Naive thymus-derived CD8-positive, alpha-beta T cell (primary cell): ENCODE results near the gene LRIT2. TPM values are rescaled to one million over a fixed set of nuclear protein-coding genes. Genes with fewer than 3 reads are reported as not detected.

Experiments
- ATAC-seq, 2 donors: fragments of 150-1000 bp; cut with Tn5 transposase in 1 of 2; sonication (Bioruptor Pico), chemical (Tn5 transposase) in 1 of 2; 1 replicate in 1 of 2; 2 replicates in 1 of 2; pipeline ENCODE4 v1.10.0; 2021; ENCODE audit warnings: mild to moderate bottlenecking in 2 of 2, moderate library complexity in 2 of 2
- POLR2A ChIA-PET: fragments of 350-600 bp; sonication (Branson Sonifier 250); formaldehyde crosslinking; loops from one replicate; lab custom pipeline; 2021; ENCODE audit warnings: antibody characterized with exemption; lab: Charles Lee
- DNase-seq, 10 donors: peaks; one replicate each; pipeline versions ENCODE4 v3.0.0 to v3.0.0-alpha.2; 2020 to 2022
- H3K27ac Mint-ChIP-seq, 10 donors: one replicate each; pipeline ENCODE4 v1.8.0; 2020 to 2022; ENCODE audit warnings: mild to moderate bottlenecking in 10 of 10, mixed read lengths in 10 of 10, moderate library complexity in 4 of 10, inconsistent platforms in 1 of 10
- H3K27me3 Mint-ChIP-seq, 5 donors: one replicate each; pipeline ENCODE4 v1.8.0; 2021 to 2022; ENCODE audit warnings: mixed read lengths in 5 of 5
- H3K36me3 Mint-ChIP-seq, 3 donors: one replicate each; pipeline ENCODE4 v1.8.0; 2020 to 2022; ENCODE audit warnings: mixed read lengths in 3 of 3, mild to moderate bottlenecking in 2 of 3, inconsistent platforms in 1 of 3
- H3K4me1 Mint-ChIP-seq, 4 donors: one replicate each; pipeline ENCODE4 v1.8.0; 2021 to 2022; ENCODE audit warnings: mixed read lengths in 4 of 4
- H3K4me3 Mint-ChIP-seq, 10 donors: one replicate each; pipeline ENCODE4 v1.8.0; 2020 to 2022; ENCODE audit warnings: mild to moderate bottlenecking in 10 of 10, mixed read lengths in 10 of 10, moderate library complexity in 6 of 10, inconsistent platforms in 1 of 10
- H3K9me3 Mint-ChIP-seq, 9 donors: one replicate each; pipeline ENCODE4 v1.8.0; 2020 to 2022; ENCODE audit warnings: mixed read lengths in 9 of 9, mild to moderate bottlenecking in 3 of 9, inconsistent platforms in 1 of 9, moderate library complexity in 1 of 9
- polyA plus RNA-seq, 3 donors: library from polyadenylated mRNA; unstranded; fragments of 300-500 nt; fragmentation: Illumina TruSeq; gene quantifications; one replicate each; pipeline ENCODE4 v1.2.3, GENCODE V29; 2021
- total RNA-seq, 8 experiments: library from RNA in 2 of 8; stranded (reverse) in 2 of 8; gene quantifications; one replicate each; pipeline ENCODE4 v1.2.3 and lab custom pipeline; 2021 to 2026

LRIT2 gene, protein sequence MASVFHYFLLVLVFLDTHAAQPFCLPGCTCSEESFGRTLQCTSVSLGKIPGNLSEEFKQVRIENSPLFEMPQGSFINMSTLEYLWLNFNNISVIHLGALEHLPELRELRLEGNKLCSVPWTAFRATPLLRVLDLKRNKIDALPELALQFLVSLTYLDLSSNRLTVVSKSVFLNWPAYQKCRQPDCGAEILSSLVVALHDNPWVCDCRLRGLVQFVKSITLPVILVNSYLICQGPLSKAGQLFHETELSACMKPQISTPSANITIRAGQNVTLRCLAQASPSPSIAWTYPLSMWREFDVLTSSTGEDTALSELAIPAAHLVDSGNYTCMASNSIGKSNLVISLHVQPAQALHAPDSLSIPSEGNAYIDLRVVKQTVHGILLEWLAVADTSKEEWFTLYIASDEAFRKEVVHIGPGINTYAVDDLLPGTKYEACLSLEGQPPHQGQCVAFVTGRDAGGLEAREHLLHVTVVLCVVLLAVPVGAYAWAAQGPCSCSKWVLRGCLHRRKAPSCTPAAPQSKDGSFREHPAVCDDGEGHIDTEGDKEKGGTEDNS
- not detected for total RNA-seq
- polyA plus RNA-seq = not detected
- 0 reads per million in 6 experiments for total RNA-seq (lab: John Stamatoyannopoulos, UW)

DNA sequence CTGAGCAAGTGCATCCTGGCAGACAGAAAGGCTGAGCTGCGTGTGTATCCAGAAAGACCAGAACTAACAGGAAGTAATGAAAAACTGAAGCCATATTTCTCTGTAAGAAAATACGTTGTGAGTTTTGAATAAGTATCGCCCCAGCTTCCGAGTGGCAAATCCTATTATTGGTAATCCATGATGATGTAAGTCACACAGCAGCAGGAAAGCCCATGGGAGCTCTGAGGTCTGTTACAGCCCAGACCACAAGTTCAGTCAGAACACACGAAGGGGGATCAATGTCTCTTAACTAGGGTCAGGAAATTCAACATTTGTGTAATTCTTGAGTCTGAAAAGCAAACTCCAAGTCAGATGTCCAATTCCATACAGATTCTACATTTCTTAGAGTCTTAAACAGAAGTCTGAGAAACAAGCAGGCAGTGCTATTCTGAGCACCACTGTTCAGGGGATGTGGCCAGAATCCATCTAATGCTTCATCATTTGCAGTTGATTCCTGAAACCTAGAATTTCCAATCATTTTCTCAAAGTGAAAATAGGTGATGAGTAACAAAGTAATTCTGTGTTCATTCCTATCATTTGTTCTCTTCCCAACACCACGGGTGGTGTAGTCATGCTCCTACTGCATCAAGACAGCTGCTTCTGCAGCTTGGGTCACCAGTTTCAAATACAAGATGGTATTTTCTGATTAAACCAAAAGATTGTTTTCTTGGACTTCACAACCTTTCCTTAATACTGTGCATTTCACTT, at the start of gene LRIT2:
TSS of gene LRIT2 (minus strand) at position 118 of the 747 bp plus-strand sequence. CDS start at position 94, 24 bp downstream.
- H3K27ac Mint-ChIP-seq = no peak within 1 kb of the TSS
- H3K36me3 Mint-ChIP-seq = no peaks in the 10 kb centered on the region
- POLR2A ChIA-PET = no interaction called here
- DNase-seq (no peak), ATAC-seq (no peak)
- peaks cover 12 to 76% (median 33%) of the 10 kb centered on the region in 5 donors for H3K27me3 Mint-ChIP-seq
- H3K9me3 Mint-ChIP-seq = no peaks in the 10 kb centered on the region
- no peaks in the 10 kb centered on the region for H3K4me1 Mint-ChIP-seq
- no peak within 1 kb of the TSS for H3K4me3 Mint-ChIP-seq

DNA sequence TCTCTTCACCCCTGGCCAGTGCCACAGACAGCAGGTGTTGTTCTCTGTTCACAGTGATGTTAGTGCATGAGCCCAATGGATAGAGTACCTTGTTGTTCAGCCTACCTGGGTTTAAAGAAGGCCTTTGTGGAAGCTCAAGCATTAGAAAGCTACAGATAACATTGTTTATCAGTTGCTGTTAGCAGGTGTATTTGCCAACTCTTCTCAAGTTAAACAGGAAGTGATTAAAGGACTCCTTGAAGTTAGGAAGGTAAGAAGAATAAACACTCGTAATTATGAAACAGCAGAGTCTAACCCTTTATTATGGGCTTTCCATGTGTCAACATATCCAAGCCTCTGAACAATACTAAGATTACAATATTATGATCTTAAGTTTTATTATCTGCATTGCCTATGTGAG, 45.4 kb upstream of the LRIT2 start:
- H3K4me1 Mint-ChIP-seq = peaks cover 7 to 15% (median 8%) of the 10 kb centered on the region in 4 donors
- no peaks in the 10 kb centered on the region for H3K36me3 Mint-ChIP-seq
- ATAC-seq (no peak), DNase-seq (no peak)
- no peak overlapping the region for H3K4me3 Mint-ChIP-seq
- H3K27me3 Mint-ChIP-seq = peaks cover 0 to 10% (median 3%) of the 10 kb centered on the region in 5 donors
- no peaks in the 10 kb centered on the region for H3K9me3 Mint-ChIP-seq
- H3K27ac Mint-ChIP-seq = peak overlapping the region in 1 of 10 donors; percentile 22
- POLR2A ChIA-PET = no interaction called here

DNA sequence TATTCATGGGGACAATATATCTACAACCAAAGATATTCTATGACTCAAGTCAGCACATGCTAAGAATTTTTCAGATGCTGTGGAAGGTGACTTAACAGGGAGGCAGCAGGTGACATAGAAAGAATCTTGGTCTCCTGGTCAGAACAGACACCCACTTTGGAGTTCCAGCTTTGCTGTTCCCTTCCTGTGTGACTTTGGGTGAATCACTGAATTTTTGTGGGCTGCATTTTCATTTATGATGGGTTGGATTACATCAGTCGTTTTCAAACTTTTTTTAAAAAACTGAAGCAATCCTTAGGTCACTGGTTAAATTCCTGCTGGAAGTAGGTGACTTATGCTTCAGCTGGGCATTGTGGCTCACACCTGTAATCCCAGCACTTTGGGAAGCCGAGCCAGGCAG, 44.4 kb upstream of the LRIT2 start:
- ATAC-seq (no peak), DNase-seq (no peak)
- Mint-ChIP-seq H3K4me3 (no peak overlapping the region), H3K36me3 (no peaks in the 10 kb centered on the region), H3K9me3 (no peaks in the 10 kb centered on the region), H3K27ac (no peak overlapping the region), H3K4me1 (peaks cover 7 to 16% (median 9%) of the 10 kb centered on the region in 4 donors), H3K27me3 (peaks cover 0 to 13% (median 4%) of the 10 kb centered on the region in 5 donors)
- POLR2A ChIA-PET = no interaction called here

DNA sequence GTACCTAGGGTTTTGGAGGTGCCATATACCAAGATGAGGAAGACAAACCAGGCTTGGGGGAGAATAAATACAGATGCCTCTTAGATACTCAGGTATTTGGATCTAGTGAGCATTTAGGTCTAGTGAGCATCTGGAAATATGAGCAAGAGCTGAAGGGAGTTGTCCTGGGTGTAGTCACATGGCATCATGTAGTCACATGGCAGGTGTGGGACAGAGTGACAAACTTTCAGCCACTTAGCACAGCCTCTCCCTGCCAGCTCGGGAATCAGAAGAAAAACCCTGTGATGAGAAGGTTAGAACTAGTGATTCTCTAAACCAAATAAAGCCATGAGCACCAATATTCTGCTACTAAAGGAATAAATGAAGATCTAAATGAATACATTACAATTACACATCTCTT, 43.8 kb upstream of the LRIT2 start:
- POLR2A ChIA-PET = no interaction called here
- no peaks in the 10 kb centered on the region for H3K9me3 Mint-ChIP-seq
- no peak for ATAC-seq

DNA sequence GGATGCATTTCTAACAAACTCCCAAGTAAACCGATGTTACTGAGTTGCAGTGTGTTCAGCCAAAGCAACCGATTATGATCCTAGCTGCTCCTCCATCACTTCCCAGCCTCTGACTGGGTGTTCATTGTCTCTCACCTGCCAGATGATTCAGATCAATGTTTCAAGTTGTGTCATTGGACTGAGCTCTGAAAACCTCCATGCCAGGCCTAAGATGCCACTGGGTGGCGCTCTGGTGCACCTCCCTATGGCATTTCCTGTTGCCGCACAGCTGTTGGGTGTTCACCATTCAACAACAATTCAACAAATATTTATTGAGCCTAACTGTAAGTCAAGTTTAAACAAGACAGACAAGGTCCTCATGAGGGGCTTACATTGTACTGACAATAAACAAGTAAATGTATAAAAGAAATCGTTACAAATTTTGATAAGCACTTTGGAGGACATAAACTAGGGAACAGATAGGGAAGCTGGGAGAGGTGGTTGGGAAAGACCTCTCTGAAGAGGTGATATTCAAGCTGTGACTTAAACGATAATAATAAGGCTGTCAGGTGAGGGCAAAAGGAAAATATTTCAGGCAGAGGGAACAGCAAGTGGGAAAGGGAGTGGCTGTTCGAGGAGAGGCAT, 42.3 kb upstream of the LRIT2 start:
- POLR2A ChIA-PET = no interaction called here
- Mint-ChIP-seq H3K27me3 (peaks cover 10 to 32% (median 17%) of the 10 kb centered on the region in 5 donors), H3K4me1 (peaks cover 11 to 21% (median 12%) of the 10 kb centered on the region in 4 donors), H3K9me3 (no peaks in the 10 kb centered on the region), H3K4me3 (no peak overlapping the region), H3K36me3 (no peaks in the 10 kb centered on the region), H3K27ac (peak overlapping the region in 3 of 10 donors; percentile 9 to 43 (median 37))
- ATAC-seq = peak in 1 of 2 donors; percentile 63
- peak in 8 of 10 donors; percentile 26 to 64 (median 43) for DNase-seq

More for the DNA sequence above, 43.8 kb upstream of the LRIT2 start:
- H3K27me3 Mint-ChIP-seq = peaks cover 3 to 18% (median 7%) of the 10 kb centered on the region in 5 donors
- H3K36me3 Mint-ChIP-seq = no peaks in the 10 kb centered on the region
- H3K27ac Mint-ChIP-seq = no peak overlapping the region
- peaks cover 11 to 21% (median 12%) of the 10 kb centered on the region in 4 donors for H3K4me1 Mint-ChIP-seq
- no peak for DNase-seq
- H3K4me3 Mint-ChIP-seq = no peak overlapping the region

DNA sequence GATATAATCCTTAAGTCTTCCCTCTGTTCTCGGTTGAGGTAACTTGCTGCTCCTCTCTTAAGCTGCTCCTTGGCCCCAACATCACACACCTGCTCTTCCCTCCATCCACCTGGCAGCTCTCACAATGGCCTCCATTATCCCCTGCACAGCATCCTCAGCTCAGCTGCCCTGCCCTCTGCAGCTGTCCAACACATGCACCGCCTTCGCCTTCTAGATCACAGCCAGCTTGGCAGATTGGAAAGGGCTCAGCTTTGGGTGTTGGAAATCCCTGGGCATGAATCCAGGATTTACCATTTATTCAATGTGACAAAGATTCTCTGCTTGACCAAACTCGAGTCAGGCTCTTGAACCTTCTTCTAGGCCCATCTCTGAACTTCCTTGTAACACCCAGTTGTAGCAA, 40.1 kb upstream of the LRIT2 start:
- Mint-ChIP-seq H3K27ac (peak overlapping the region in 3 of 10 donors; percentile 7 to 82 (median 67)), H3K27me3 (peaks cover 10 to 34% (median 21%) of the 10 kb centered on the region in 5 donors), H3K9me3 (no peaks in the 10 kb centered on the region), H3K36me3 (no peaks in the 10 kb centered on the region), H3K4me1 (peaks cover 7 to 17% (median 8%) of the 10 kb centered on the region in 4 donors), H3K4me3 (no peak overlapping the region)
- DNase-seq = no peak
- POLR2A ChIA-PET = no interaction called here
- no peak for ATAC-seq

DNA sequence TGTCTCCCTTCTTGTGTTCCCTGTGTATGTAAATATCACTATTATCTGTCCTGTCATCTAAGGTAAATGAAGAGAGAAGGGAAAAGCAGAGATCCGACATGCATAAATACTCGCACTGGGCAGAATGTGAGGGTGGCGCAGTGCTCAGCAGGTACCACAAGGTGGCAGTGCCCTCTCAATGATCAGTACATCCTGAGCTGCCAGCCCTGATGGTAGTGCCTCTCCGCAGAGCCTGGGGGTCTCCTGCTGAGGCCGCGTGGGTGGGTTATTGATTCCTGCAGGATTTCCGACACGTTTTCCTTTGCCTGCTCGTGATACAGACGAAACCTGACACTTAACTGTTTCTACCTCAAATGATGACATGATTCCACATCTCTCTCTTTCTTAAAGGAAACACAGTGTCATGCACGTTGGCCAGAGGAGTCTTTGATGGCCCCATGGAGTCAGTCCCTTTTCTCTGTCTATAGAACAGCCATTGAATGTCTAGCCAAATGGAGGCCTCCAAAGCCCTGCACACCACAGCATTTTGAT, 39.3 kb upstream of the LRIT2 start:
- Mint-ChIP-seq H3K36me3 (no peaks in the 10 kb centered on the region), H3K4me1 (peaks cover 7 to 17% (median 8%) of the 10 kb centered on the region in 4 donors), H3K4me3 (no peak overlapping the region), H3K9me3 (no peaks in the 10 kb centered on the region), H3K27me3 (peaks cover 12 to 34% (median 21%) of the 10 kb centered on the region in 5 donors), H3K27ac (peak overlapping the region in 2 of 10 donors; percentile 4 to 5)
- POLR2A ChIA-PET = no interaction called here
- ATAC-seq (peak; percentile 96 to 99), DNase-seq (peak; percentile 42 to 78 (median 65))

DNA sequence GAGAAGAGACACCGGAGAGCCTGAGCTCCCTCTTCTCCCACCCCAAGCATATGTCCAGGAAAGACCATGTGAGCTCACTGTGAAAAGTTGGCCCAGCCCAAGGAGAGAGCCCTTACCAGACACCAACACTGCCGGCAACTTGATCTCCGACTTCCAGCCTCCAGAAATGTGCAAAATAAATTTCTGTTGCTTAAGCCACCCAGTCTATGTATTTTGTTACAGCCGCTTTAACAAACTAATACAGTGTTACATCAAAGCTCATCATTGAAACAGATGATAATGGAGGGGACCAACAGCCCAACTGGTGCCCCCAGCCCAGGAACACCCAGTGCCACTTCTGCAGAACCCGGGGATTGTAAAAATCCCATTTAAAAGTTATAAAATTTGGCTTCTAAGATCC, 38.4 kb upstream of the LRIT2 start:
- ATAC-seq (no peak), DNase-seq (no peak)
- Mint-ChIP-seq H3K4me3 (no peak overlapping the region), H3K36me3 (no peaks in the 10 kb centered on the region), H3K4me1 (peaks cover 7 to 17% (median 8%) of the 10 kb centered on the region in 4 donors), H3K9me3 (no peaks in the 10 kb centered on the region), H3K27ac (no peak overlapping the region), H3K27me3 (peaks cover 14 to 34% (median 25%) of the 10 kb centered on the region in 5 donors)
- POLR2A ChIA-PET = interaction anchor here (1.2 kb wide), 1 partner anchor 273 kb away, joined by 3 read pairs; no protein-coding TSS in a partner anchor

DNA sequence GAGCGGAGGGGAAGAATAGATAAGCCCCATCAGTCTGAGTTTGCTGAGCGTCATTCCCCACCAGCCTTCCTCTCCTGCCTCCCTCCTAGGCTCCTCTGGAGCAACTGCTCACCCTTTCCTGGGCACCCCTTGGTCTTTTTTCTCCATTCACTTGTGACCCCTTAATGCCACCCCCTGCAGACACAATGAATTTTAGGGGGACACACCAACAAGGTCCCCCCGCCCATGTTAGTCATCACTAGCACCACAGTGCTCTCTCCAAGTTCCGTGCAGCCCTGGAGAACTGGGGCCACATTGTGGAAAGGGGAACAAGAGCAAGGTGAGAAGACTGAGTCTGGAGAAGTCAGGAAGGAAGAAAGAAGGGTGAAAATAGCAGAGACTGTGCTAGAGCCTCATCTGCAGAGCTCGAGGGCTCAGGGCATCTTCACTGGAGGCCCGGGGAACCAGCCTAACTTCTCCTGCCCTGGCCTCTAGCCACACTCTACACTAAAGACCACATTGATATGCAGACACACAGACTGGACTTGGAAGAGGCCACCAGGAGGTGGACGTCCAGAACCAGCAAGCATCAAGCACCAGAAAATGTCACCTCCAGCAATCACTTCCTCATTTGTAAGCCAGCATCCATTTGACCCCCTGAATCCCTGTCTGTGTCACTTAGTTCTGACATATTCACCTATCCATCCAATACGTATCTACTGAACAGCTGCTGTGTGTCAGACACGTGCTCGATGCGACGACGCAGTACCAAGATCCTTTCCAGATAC, 37.0 kb upstream of the LRIT2 start:
- H3K9me3 Mint-ChIP-seq = no peaks in the 10 kb centered on the region
- DNase-seq = no peak
- H3K4me3 Mint-ChIP-seq = no peak overlapping the region
- H3K27me3 Mint-ChIP-seq = peaks cover 18 to 46% (median 26%) of the 10 kb centered on the region in 5 donors
- H3K36me3 Mint-ChIP-seq = no peaks in the 10 kb centered on the region
- ATAC-seq = no peak
- H3K4me1 Mint-ChIP-seq = peaks cover 2 to 10% (median 5%) of the 10 kb centered on the region in 4 donors
- H3K27ac Mint-ChIP-seq = peak overlapping the region in 1 of 10 donors; percentile 61
- POLR2A ChIA-PET = interaction anchor here (1.2 kb wide), 1 partner anchor 275 kb away, joined by 3 read pairs; no protein-coding TSS in a partner anchor

DNA sequence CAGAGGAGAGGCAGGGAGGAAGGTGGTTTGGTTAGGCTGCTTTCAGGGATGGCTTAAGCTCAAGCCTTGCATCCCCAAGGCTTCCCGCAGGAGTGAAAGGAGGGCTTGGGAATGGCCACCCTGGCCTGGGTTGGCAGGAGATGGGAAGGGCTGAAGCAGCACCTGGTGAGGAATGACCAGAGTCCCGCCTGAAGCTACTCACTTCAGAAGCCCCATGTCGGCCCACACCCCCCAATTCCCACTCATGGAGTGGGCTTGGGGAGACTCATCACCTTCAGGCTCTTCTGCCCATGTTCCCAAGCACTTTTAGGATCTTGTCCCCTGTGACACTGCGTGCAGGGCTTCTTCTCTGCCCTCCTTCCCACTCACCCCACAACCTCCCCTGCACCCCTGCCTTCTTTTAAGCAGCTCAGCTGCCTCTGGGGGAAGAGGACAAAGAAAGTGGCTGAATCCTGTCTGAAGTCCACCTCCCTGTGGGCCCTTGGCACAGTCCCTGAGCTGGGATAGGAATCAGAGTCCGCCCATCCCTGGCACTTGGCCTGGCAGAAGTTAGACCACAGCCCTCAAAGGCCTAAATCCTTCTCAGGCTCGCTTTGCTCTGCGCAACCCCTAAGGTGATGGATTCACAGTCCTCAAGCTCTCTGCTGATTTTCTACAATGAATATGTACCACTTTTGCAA, 36.0 kb upstream of the LRIT2 start:
- POLR2A ChIA-PET = no interaction called here
- Mint-ChIP-seq H3K36me3 (no peaks in the 10 kb centered on the region), H3K27me3 (peaks cover 18 to 53% (median 29%) of the 10 kb centered on the region in 5 donors), H3K9me3 (no peaks in the 10 kb centered on the region), H3K4me1 (peaks cover 6 to 11% (median 8%) of the 10 kb centered on the region in 4 donors), H3K4me3 (no peak overlapping the region), H3K27ac (no peak overlapping the region)
- DNase-seq (no peak), ATAC-seq (no peak)
